ENCODE results near the gene SLC8A2.

DNA sequence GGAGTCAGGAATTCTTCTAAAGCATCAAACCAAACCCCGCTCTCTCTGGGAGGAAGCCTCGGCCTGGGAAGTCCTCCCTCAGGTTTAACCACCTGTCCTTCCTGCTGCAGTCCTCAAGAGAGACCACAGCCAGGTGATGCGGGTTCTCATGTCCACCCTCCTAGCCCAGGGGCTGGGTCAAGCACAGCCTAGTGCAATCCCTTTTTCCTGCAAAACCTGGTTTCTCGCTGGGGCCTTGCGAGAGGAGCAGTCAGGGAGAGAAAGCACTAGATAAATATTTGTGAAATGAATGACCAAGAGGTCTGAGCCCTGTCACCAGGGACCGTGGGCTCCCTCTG lies 2.4 kb downstream of the SLC8A2 start:
- TF ChIP-seq CREB1 (IDR thresholded peaks at IDR 0.05; ENCODE audit: low read depth) (no peak), EP300 (IDR thresholded peaks at IDR 0.05; ENCODE audit: borderline replicate concordance) (no peak), CEBPB (IDR thresholded peaks at IDR 0.05) (no peak), RAD21 (IDR thresholded peaks at IDR 0.05; ENCODE audit: low read depth) (no peak)
- TF ChIP-seq, protein P1, sequence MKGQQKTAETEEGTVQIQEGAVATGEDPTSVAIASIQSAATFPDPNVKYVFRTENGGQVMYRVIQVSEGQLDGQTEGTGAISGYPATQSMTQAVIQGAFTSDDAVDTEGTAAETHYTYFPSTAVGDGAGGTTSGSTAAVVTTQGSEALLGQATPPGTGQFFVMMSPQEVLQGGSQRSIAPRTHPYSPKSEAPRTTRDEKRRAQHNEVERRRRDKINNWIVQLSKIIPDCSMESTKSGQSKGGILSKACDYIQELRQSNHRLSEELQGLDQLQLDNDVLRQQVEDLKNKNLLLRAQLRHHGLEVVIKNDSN (IDR thresholded peaks at IDR 0.05) = no peak
- TF ChIP-seq, protein P2, sequence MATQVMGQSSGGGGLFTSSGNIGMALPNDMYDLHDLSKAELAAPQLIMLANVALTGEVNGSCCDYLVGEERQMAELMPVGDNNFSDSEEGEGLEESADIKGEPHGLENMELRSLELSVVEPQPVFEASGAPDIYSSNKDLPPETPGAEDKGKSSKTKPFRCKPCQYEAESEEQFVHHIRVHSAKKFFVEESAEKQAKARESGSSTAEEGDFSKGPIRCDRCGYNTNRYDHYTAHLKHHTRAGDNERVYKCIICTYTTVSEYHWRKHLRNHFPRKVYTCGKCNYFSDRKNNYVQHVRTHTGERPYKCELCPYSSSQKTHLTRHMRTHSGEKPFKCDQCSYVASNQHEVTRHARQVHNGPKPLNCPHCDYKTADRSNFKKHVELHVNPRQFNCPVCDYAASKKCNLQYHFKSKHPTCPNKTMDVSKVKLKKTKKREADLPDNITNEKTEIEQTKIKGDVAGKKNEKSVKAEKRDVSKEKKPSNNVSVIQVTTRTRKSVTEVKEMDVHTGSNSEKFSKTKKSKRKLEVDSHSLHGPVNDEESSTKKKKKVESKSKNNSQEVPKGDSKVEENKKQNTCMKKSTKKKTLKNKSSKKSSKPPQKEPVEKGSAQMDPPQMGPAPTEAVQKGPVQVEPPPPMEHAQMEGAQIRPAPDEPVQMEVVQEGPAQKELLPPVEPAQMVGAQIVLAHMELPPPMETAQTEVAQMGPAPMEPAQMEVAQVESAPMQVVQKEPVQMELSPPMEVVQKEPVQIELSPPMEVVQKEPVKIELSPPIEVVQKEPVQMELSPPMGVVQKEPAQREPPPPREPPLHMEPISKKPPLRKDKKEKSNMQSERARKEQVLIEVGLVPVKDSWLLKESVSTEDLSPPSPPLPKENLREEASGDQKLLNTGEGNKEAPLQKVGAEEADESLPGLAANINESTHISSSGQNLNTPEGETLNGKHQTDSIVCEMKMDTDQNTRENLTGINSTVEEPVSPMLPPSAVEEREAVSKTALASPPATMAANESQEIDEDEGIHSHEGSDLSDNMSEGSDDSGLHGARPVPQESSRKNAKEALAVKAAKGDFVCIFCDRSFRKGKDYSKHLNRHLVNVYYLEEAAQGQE (IDR thresholded peaks at IDR 0.05; ENCODE audit: low read depth) = no peak

Data from Ishikawa (cell line).